Liver (tissue), 9 donors: ENCODE data around the gene TANGO2. TPM values are rescaled to one million over a fixed set of nuclear protein-coding genes. Genes with fewer than 3 reads are reported as not detected.
"Not testable (repeated sequence)": the region's sequence is repeated elsewhere in the genome, so short reads cannot be mapped to it uniquely, and the experiment has no call there.

ENCODE experiments used
- DNase-seq: peaks from one replicate; pipeline ENCODE4 v3.0.0-alpha.2; 2017; ENCODE audit warnings: low spot score
- H3K27ac ChIP-seq, 2 donors: one replicate each; pipeline ENCODE4 v1.7.0; 2013; ENCODE audit warnings: inconsistent platforms in 2 of 2, low read length in 2 of 2, control low read depth in 1 of 2, low read depth in 1 of 2, mild to moderate bottlenecking in 1 of 2
- H3K27me3 ChIP-seq, 4 donors: one replicate each; pipeline versions ENCODE4 v1.6.1 to v1.7.0; 2013; ENCODE audit warnings: low read length in 3 of 4, inconsistent platforms in 1 of 4, mild to moderate bottlenecking in 1 of 4, moderate library complexity in 1 of 4; ENCODE audit not compliant: control insufficient read depth in 4 of 4, insufficient read depth in 4 of 4
- H3K36me3 ChIP-seq, 4 donors: one replicate each; pipeline versions ENCODE4 v1.6.1 to v1.7.0; 2013; ENCODE audit warnings: low read length in 3 of 4, mild to moderate bottlenecking in 3 of 4, low read depth in 1 of 4, moderate library complexity in 1 of 4; ENCODE audit not compliant: control insufficient read depth in 4 of 4, insufficient read depth in 3 of 4
- H3K4me1 ChIP-seq, 4 donors: one replicate each; pipeline versions ENCODE4 v1.6.1 to v1.7.0; 2013; ENCODE audit warnings: low read length in 3 of 4, mild to moderate bottlenecking in 3 of 4, moderate library complexity in 1 of 4; ENCODE audit not compliant: control insufficient read depth in 4 of 4, insufficient read depth in 4 of 4
- H3K4me3 ChIP-seq, 3 donors: one replicate each; pipeline versions ENCODE4 v1.6.1 to v1.7.0; 2013; ENCODE audit warnings: low read length in 3 of 3, control low read depth in 1 of 3, low read depth in 1 of 3, mild to moderate bottlenecking in 1 of 3
- H3K9ac ChIP-seq, 2 donors: one replicate each; pipeline ENCODE4 v1.7.0; 2013; ENCODE audit warnings: low read length in 2 of 2, mild to moderate bottlenecking in 2 of 2, moderate library complexity in 2 of 2, control low read depth in 1 of 2, low read depth in 1 of 2
- H3K9me3 ChIP-seq, 4 donors: one replicate each; pipeline versions ENCODE4 v1.6.1 to v1.7.0; 2013; ENCODE audit warnings: low read length in 3 of 4; ENCODE audit not compliant: control insufficient read depth in 4 of 4
- EGR1 ChIP-seq, 2 donors: IDR thresholded peaks; 2 replicates each; pipeline ENCODE4 v1.6.1; 2016 to 2018; ENCODE audit warnings: antibody characterized with exemption in 2 of 2, low read depth in 2 of 2
- FOXA1 ChIP-seq: IDR thresholded peaks from 2 replicates; pipeline ENCODE4 v1.6.1; 2016; ENCODE audit warnings: antibody characterized with exemption
- FOXA2 ChIP-seq: IDR thresholded peaks from 2 replicates; pipeline ENCODE4 v1.6.1; 2016; ENCODE audit warnings: antibody characterized with exemption
- GABPA ChIP-seq, 2 donors: IDR thresholded peaks in 1 of 2; conservative IDR thresholded peaks in 1 of 2; 2 replicates each; pipeline ENCODE4 v1.6.1; 2016; ENCODE audit warnings: antibody characterized with exemption in 2 of 2, mild to moderate bottlenecking in 1 of 2, moderate library complexity in 1 of 2
- HNF4A ChIP-seq, 2 donors: conservative IDR thresholded peaks; 2 replicates each; pipeline ENCODE4 v1.6.1; 2016; ENCODE audit warnings: antibody characterized with exemption in 2 of 2, mild to moderate bottlenecking in 2 of 2
- HNF4G ChIP-seq: IDR thresholded peaks from 2 replicates; pipeline ENCODE4 v1.6.1; 2016; ENCODE audit warnings: antibody characterized with exemption
- RXRA ChIP-seq, 2 donors: IDR thresholded peaks; 2 replicates each; pipeline ENCODE4 v1.6.1; 2017 to 2018; ENCODE audit warnings: antibody characterized with exemption in 2 of 2, mild to moderate bottlenecking in 1 of 2
- SP1 ChIP-seq: IDR thresholded peaks from 2 replicates; pipeline ENCODE4 v1.6.1; 2018; ENCODE audit warnings: antibody characterized with exemption, mild to moderate bottlenecking
- TAF1 ChIP-seq: conservative IDR thresholded peaks from 2 replicates; pipeline ENCODE4 v1.6.1; 2016; ENCODE audit warnings: antibody characterized with exemption, mild to moderate bottlenecking
- YY1 ChIP-seq: IDR thresholded peaks from 2 replicates; pipeline ENCODE4 v1.6.1; 2016; ENCODE audit warnings: antibody characterized with exemption, mild to moderate bottlenecking
- WGBS: extraction: QIAGEN DNeasy Blood & Tissue Kit; methylation state at CpG from one replicate; pipeline ENCODE4 v1.1.7; 2013; 5-methylcytosine and 5-hydroxymethylcytosine counted together
- polyA plus RNA-seq, 2 donors: library from polyadenylated mRNA; stranded (reverse) in 1 of 2; unstranded in 1 of 2; fragments of 200-250 nt in 1 of 2; fragments of >200 nt in 1 of 2; fragmentation: Nextera tagmentation in 1 of 2; extraction: Ambion mirVana in 1 of 2; gene quantifications; one replicate each; pipeline versions ENCODE4 v1.2.1 to v1.2.3, GENCODE V29; 2013 to 2015
- total RNA-seq, 2 donors: library from RNA; depleted of rRNA; stranded (reverse); fragments of >200 nt; gene quantifications; one replicate each; pipeline ENCODE4 v1.2.3, GENCODE V29; 2014
- TF ChIP-seq, protein P1 (sequence below): IDR thresholded peaks from 2 replicates; pipeline ENCODE4 v1.6.1; 2016; ENCODE audit warnings: antibody characterized with exemption
- TF ChIP-seq, protein P2 (sequence below): fragments of 150-350 bp; IDR thresholded peaks from 2 replicates; pipeline ENCODE4 v1.5.1; 2017; ENCODE audit warnings: improper control_type of control experiment, low read depth, low read length; ENCODE audit not compliant: missing input control
- TF ChIP-seq, protein P3 (sequence below): IDR thresholded peaks from 2 replicates; pipeline ENCODE4 v1.6.1; 2016; ENCODE audit warnings: antibody characterized with exemption, mild to moderate bottlenecking
- donor health status: healthy.
- donor health status: healthy.
- donor health status: healthy.
- donor health status: healthy.
- donor health status: healthy.

TANGO2 gene
- total and polyA plus RNA-seq, 4 donors, result 10.8 to 153 (median 16.1) TPM

DNA sequence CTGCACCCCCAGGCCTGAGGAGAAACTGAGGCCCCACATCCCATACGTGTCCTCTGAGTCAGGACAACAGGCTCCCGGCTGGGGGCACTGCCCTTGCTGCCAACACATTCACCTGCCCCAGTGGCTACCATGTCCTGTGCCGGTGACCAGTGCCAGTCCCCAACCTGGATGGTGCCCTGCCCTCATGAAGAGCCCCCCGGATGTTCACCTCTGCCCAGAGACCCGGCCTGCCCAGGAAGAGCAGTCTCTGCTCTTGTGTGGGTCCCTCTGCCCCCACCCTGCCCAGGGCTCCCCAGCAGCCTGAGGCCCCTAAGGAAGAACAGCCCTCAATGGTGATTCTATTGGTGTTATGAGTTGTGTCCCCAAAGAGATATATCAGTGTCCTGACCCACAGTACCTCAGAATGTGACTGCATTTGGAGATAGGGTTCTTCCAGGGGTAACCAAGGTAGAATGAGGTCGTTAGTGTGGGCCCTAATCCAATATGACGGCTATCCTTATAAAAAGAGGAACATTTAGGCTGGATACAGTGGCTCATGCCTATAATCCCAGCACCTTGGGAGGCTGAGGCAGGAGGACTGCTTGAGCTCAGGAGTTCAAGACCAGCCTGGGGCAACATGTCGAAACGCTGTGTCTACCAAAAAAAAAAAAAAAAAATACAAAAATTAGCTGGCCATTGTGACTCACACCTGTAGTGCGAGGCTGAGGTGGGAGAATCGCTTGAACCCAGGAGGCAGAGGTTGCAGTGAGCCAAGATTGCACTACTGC is 45.9 kb downstream of the TANGO2 start:
- TF ChIP-seq YY1 (no peak), EGR1 (IDR thresholded peaks at IDR 0.05; ENCODE audit: low read depth in 2 of 2) (no peak), FOXA1 (no peak), GABPA (IDR thresholded peaks at IDR 0.05 in 1 of 2, conservative IDR thresholded peaks at IDR 0.05 in 1 of 2) (no peak), RXRA (IDR thresholded peaks at IDR 0.05) (no peak)
- TF ChIP-seq, protein P1, sequence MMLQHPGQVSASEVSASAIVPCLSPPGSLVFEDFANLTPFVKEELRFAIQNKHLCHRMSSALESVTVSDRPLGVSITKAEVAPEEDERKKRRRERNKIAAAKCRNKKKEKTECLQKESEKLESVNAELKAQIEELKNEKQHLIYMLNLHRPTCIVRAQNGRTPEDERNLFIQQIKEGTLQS, result no peak
- TF ChIP-seq, protein P2, sequence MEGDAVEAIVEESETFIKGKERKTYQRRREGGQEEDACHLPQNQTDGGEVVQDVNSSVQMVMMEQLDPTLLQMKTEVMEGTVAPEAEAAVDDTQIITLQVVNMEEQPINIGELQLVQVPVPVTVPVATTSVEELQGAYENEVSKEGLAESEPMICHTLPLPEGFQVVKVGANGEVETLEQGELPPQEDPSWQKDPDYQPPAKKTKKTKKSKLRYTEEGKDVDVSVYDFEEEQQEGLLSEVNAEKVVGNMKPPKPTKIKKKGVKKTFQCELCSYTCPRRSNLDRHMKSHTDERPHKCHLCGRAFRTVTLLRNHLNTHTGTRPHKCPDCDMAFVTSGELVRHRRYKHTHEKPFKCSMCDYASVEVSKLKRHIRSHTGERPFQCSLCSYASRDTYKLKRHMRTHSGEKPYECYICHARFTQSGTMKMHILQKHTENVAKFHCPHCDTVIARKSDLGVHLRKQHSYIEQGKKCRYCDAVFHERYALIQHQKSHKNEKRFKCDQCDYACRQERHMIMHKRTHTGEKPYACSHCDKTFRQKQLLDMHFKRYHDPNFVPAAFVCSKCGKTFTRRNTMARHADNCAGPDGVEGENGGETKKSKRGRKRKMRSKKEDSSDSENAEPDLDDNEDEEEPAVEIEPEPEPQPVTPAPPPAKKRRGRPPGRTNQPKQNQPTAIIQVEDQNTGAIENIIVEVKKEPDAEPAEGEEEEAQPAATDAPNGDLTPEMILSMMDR, result no peak
- H3K4me3 ChIP-seq, result no peak overlapping the region
- no peak for DNase-seq
- H3K9me3 ChIP-seq, result no peaks in the 10 kb centered on the region
- no peak overlapping the region for H3K9ac ChIP-seq
- H3K27ac ChIP-seq, result no peak overlapping the region
- no peaks in the 10 kb centered on the region for H3K27me3 ChIP-seq
- 97% methylated on average over 11 of the region's 11 CpGs for WGBS
- H3K36me3 ChIP-seq, result peaks cover 3 to 27% (median 13%) of the 10 kb centered on the region in 4 donors
- H3K4me1 ChIP-seq, result no peaks in the 10 kb centered on the region

- not testable (repeated sequence) for H3K27ac ChIP-seq, H3K4me3 ChIP-seq, H3K4me1 ChIP-seq, H3K9me3 ChIP-seq, H3K27me3 ChIP-seq, H3K9ac ChIP-seq, DNase-seq
- WGBS, result 98% methylated on average over 3 of the region's 3 CpGs
- peaks cover 3 to 24% (median 10%) of the 10 kb centered on the region in 4 donors for H3K36me3 ChIP-seq
Measured at GRCh38 chr22:20067384-20067682, 46.4 kb downstream of the TANGO2 start.

GRCh38 chr22:20068640-20069039 is 47.7 kb downstream of the TANGO2 start:
- Histone ChIP-seq H3K27me3 (no peaks in the 10 kb centered on the region), H3K9ac (no peak overlapping the region), H3K4me3 (no peak overlapping the region), H3K36me3 (peaks cover 0 to 13% (median 4%) of the 10 kb centered on the region in 4 donors), H3K9me3 (no peaks in the 10 kb centered on the region), H3K27ac (no peak overlapping the region), H3K4me1 (no peaks in the 10 kb centered on the region)
- no peak for DNase-seq
- no peak for TF ChIP-seq FOXA2
- WGBS, result 92% methylated on average over 7 of the region's 7 CpGs

GRCh38 chr22:20069331-20070042 is 48.6 kb downstream of the TANGO2 start:
- 86% methylated on average over 7 of the region's 7 CpGs for WGBS
- no peaks in the 10 kb centered on the region for H3K4me1 ChIP-seq
- DNase-seq, result no peak
- TF ChIP-seq FOXA1 (no peak), RXRA (IDR thresholded peaks at IDR 0.05) (no peak), HNF4G (no peak), HNF4A (conservative IDR thresholded peaks at IDR 0.05) (no peak), YY1 (no peak), TAF1 (no peak), SP1 (no peak)
- TF ChIP-seq, protein P2, result no peak
- TF ChIP-seq, protein P3, sequence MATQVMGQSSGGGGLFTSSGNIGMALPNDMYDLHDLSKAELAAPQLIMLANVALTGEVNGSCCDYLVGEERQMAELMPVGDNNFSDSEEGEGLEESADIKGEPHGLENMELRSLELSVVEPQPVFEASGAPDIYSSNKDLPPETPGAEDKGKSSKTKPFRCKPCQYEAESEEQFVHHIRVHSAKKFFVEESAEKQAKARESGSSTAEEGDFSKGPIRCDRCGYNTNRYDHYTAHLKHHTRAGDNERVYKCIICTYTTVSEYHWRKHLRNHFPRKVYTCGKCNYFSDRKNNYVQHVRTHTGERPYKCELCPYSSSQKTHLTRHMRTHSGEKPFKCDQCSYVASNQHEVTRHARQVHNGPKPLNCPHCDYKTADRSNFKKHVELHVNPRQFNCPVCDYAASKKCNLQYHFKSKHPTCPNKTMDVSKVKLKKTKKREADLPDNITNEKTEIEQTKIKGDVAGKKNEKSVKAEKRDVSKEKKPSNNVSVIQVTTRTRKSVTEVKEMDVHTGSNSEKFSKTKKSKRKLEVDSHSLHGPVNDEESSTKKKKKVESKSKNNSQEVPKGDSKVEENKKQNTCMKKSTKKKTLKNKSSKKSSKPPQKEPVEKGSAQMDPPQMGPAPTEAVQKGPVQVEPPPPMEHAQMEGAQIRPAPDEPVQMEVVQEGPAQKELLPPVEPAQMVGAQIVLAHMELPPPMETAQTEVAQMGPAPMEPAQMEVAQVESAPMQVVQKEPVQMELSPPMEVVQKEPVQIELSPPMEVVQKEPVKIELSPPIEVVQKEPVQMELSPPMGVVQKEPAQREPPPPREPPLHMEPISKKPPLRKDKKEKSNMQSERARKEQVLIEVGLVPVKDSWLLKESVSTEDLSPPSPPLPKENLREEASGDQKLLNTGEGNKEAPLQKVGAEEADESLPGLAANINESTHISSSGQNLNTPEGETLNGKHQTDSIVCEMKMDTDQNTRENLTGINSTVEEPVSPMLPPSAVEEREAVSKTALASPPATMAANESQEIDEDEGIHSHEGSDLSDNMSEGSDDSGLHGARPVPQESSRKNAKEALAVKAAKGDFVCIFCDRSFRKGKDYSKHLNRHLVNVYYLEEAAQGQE, result no peak
- TF ChIP-seq, protein P1, result no peak

More at GRCh38 chr22:20069331-20070042, 48.6 kb downstream of the TANGO2 start:
- no peaks in the 10 kb centered on the region for H3K9me3 ChIP-seq
- no peaks in the 10 kb centered on the region for H3K27me3 ChIP-seq
- no peak overlapping the region for H3K4me3 ChIP-seq
- H3K27ac ChIP-seq, result no peak overlapping the region
- peaks cover 0 to 5% (median 2%) of the 10 kb centered on the region in 4 donors for H3K36me3 ChIP-seq
- no peak overlapping the region for H3K9ac ChIP-seq
